Rectal smooth muscle tissue (tissue), 1 donor: ENCODE results near the gene ZBTB4.
"Not testable (repeated sequence)": the region's sequence is repeated elsewhere in the genome, so short reads cannot be mapped to it uniquely, and the experiment has no call there.

Experiments used
- H3K27ac ChIP-seq: one replicate; pipeline ENCODE4 v1.7.0; 2013; ENCODE audit warnings: low read depth, low read length, inconsistent platforms
- H3K27me3 ChIP-seq: one replicate; pipeline ENCODE4 v1.7.0; 2013; ENCODE audit warnings: low read length; ENCODE audit not compliant: control insufficient read depth, insufficient read depth
- H3K36me3 ChIP-seq: one replicate; pipeline ENCODE4 v1.7.0; 2013; ENCODE audit warnings: low read length; ENCODE audit not compliant: control insufficient read depth, insufficient read depth
- H3K4me1 ChIP-seq: one replicate; pipeline ENCODE4 v1.7.0; 2013; ENCODE audit warnings: low read length; ENCODE audit not compliant: control insufficient read depth, insufficient read depth
- H3K4me3 ChIP-seq: one replicate; pipeline ENCODE4 v1.7.0; 2013; ENCODE audit warnings: low read length
- H3K9ac ChIP-seq: one replicate; pipeline ENCODE4 v1.7.0; 2013; ENCODE audit warnings: low read length

ZBTB4 gene

GRCh38 chr17:7484919-7485377 lies 5.5 kb upstream of the ZBTB4 start:
- Histone ChIP-seq H3K27ac (peak overlapping the region; percentile 100), H3K36me3 (no peaks in the 10 kb centered on the region), H3K4me3 (peak overlapping the region; percentile 84), H3K27me3 (no peaks in the 10 kb centered on the region), H3K9ac (peak overlapping the region; percentile 34), H3K4me1 (peaks cover 25% of the 10 kb centered on the region)

DNA sequence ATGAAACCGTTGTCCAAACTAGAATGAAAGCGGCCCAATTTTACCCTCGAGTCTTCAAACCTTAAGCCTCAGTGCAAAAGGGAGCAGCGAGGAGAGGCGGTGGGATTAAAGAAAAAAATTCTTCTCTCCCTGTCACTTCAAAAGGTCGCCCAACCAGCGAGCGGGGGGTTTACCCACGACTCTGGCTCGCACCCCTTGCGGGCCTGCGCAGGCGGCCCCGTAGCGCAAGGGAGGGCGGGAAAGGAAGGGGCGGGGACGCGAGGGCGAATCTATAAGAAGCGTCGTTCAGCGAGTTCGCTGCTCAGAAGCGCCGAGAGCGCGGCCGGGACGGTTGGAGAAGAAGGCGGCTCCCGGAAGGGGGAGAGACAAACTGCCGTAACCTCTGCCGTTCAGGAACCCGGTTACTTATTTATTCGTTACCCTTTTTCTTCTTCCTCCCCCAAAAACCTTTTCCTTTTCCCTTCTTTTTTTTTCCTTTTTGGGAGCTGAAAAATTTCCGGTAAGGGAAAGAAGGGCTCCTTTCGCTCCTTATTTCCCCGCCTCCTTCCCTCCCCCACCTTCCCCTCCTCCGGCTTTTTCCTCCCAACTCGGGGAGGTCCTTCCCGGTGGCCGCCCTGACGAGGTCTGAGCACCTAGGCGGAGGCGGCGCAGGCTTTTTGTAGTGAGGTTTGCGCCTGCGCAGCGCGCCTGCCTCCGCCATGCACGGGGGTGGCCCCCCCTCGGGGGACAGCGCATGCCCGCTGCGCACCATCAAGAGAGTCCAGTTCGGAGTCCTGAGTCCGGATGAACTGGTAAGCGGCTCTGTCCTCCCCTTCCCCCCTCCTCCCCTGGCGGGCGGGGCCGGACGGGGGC lies 4.9 kb upstream of the ZBTB4 start, which contains the start of gene POLR2A:
Gene POLR2A, plus strand, starts transcription at position 300 of the 852 bp plus-strand sequence.
- H3K4me3 ChIP-seq = peak within 1 kb of the TSS; percentile 90
- H3K4me1 ChIP-seq = peaks cover 28% of the 10 kb centered on the region
- peak within 1 kb of the TSS; percentile 100 for H3K27ac ChIP-seq
- peak within 1 kb of the TSS; percentile 100 for H3K9ac ChIP-seq
- H3K36me3 ChIP-seq = no peaks in the 10 kb centered on the region
- no peaks in the 10 kb centered on the region for H3K27me3 ChIP-seq

GRCh38 chr17:7483255-7484066 lies 4.0 kb upstream of the ZBTB4 start:
- Histone ChIP-seq H3K4me1 (peaks cover 23% of the 10 kb centered on the region), H3K36me3 (no peaks in the 10 kb centered on the region), H3K27me3 (no peaks in the 10 kb centered on the region), H3K27ac (peak overlapping the region; percentile 100), H3K4me3 (peak overlapping the region; percentile 90), H3K9ac (peak overlapping the region; percentile 100)

- peak overlapping the region; percentile 90 for H3K4me3 ChIP-seq
- peaks cover 23% of the 10 kb centered on the region for H3K4me1 ChIP-seq
- H3K27ac ChIP-seq = peak overlapping the region; percentile 100
- not testable (repeated sequence) for H3K9ac ChIP-seq, H3K36me3 ChIP-seq, H3K27me3 ChIP-seq
Observed at GRCh38 chr17:7482742-7483088, 3.3 kb upstream of the ZBTB4 start.

GRCh38 chr17:7481842-7482741 lies 2.7 kb upstream of the ZBTB4 start:
- not testable (repeated sequence) for H3K36me3 ChIP-seq, H3K4me3 ChIP-seq, H3K9ac ChIP-seq, H3K27me3 ChIP-seq
- Histone ChIP-seq H3K4me1 (peaks cover 24% of the 10 kb centered on the region), H3K27ac (peak overlapping the region; percentile 100)

DNA sequence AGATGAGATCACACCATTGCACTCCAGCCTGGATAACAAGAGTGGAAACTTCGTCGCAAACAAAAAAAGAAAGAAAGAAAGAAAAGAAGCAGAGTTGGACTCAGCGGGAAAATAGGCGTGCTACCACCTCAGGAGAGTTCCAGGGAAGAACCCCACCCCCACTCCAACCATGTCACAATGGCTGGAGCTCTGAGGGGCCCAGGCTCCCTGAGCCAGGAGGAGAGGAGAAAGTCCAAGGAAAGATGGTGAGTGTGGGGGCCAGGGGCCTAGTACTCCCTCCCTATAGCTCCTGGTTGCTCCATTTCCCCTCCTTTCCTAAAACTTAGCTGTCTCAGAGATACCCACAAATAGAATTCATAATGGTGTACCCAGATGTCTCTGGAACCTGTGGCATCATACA lies 1.8 kb upstream of the ZBTB4 start, which contains the start of gene SLC35G6:
Gene SLC35G6, plus strand, starts transcription at position 172 of the 400 bp plus-strand sequence. Its CDS starts 71 bp downstream, at position 243.
- H3K27me3 ChIP-seq, H3K4me3 ChIP-seq, H3K36me3 ChIP-seq, H3K9ac ChIP-seq: not testable (repeated sequence)
- peaks cover 29% of the 10 kb centered on the region for H3K4me1 ChIP-seq
- peak within 1 kb of the TSS; percentile 97 for H3K27ac ChIP-seq

- Histone ChIP-seq H3K4me3 (peak overlapping the region; percentile 79), H3K27me3 (no peaks in the 10 kb centered on the region), H3K4me1 (peaks cover 25% of the 10 kb centered on the region), H3K36me3 (no peaks in the 10 kb centered on the region), H3K27ac (peak overlapping the region; percentile 97), H3K9ac (peak overlapping the region; percentile 99)
Observed at GRCh38 chr17:7480089-7480384, 606 bp upstream of the ZBTB4 start.

DNA sequence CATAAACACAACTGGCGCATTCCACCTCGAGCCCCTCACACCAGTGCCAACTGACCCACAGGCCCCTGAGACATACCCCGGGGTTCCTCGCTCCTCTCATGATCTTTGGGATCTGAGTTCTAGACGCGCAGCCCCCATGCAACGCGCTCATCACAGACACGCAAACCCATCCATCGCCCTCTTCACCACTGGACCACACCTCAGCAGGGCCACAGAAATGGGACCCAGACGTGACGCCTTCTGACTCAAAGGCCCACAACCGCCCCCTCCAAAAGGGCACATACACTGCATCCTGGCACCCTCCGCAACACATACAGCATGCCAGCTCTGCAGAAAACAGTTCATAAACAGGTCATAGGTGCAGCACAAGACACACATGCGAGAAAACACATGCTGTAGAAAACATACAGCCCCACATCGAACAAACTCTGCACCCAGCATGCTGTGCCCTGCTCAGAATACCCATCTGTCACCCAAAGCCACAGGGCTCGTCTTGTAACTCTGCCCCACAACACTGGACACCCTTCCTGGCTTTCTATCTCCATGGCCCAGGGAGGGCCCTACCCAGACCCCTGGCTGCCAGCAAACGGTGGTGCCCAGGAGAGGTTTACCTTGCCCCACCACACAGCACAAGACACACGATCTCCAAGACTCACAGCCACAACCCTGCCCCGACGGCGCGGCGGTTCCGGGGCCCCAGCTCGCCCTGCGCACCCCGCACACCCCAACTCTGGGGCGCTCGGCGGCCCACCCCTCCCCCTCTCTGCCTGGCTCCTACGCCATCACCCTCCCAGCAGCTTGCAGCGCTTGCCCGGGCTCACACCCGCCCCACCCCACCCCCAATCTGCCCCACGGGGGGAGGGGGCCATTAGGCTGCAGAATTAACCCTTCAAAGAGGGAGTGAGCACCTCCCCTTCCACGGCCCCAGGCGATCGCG lies 887 bp downstream of the ZBTB4 start:
- peak overlapping the region; percentile 88 for H3K4me3 ChIP-seq

GRCh38 chr17:7477392-7478275 lies 1.8 kb downstream of the ZBTB4 start:
- peak overlapping the region; percentile 88 for H3K4me3 ChIP-seq
- peaks cover 21% of the 10 kb centered on the region for H3K4me1 ChIP-seq

More for the DNA sequence above, 887 bp downstream of the ZBTB4 start:
- H3K9ac ChIP-seq = peak overlapping the region; percentile 85
- peaks cover 25% of the 10 kb centered on the region for H3K4me1 ChIP-seq
- peak overlapping the region; percentile 99 for H3K27ac ChIP-seq
- H3K36me3 ChIP-seq = no peaks in the 10 kb centered on the region
- H3K27me3 ChIP-seq = no peaks in the 10 kb centered on the region

DNA sequence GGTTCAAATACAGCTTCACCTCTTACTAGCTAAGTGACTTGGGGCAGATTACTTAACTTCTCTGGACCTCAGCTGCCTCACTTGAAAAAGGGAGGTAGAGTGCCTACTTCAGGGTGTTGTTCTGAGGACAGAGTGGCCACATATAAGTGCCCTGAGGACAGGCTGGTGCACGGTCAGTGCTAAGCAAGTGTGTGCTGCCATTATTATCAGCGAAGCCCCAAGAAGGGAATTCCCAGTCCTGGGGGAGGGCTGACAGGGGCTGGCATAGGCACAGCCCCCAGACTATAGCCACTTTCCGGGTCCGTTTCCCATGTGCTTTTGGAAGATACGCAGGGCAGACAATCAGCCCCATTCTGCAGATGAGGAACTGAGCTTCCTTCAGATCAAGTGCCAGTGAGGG lies 2.5 kb downstream of the ZBTB4 start:
- H3K4me1 ChIP-seq = peaks cover 21% of the 10 kb centered on the region
- no peak overlapping the region for H3K9ac ChIP-seq
- H3K36me3 ChIP-seq = no peaks in the 10 kb centered on the region
- H3K27me3 ChIP-seq = no peaks in the 10 kb centered on the region
- peak overlapping the region; percentile 88 for H3K4me3 ChIP-seq
- H3K27ac ChIP-seq = peak overlapping the region; percentile 99

More at GRCh38 chr17:7477392-7478275, 1.8 kb downstream of the ZBTB4 start:
- Histone ChIP-seq H3K27me3 (no peaks in the 10 kb centered on the region), H3K36me3 (no peaks in the 10 kb centered on the region), H3K9ac (peak overlapping the region; percentile 16), H3K27ac (peak overlapping the region; percentile 99)
